HUES48 (cell line): ENCODE results near the gene IGF2BP1.
A peak's percentile ranks its signal among the peaks of the same experiment; 100 is the strongest.
"Not testable (repeated sequence)": the region's sequence is repeated elsewhere in the genome, so short reads cannot be mapped to it uniquely, and the experiment has no call there.

Experiments
- H3K27ac ChIP-seq: one replicate; pipeline ENCODE4 v1.7.0; 2013; ENCODE audit warnings: low read depth, low read length, inconsistent platforms
- H3K27me3 ChIP-seq: 2 replicates; pipeline ENCODE4 v1.6.1; 2013; ENCODE audit warnings: mild to moderate bottlenecking, low read length; ENCODE audit not compliant: control insufficient read depth, insufficient read depth
- H3K36me3 ChIP-seq: 2 replicates; pipeline ENCODE4 v1.6.1; 2013; ENCODE audit warnings: low read length; ENCODE audit not compliant: control insufficient read depth, insufficient read depth
- H3K4me1 ChIP-seq: 2 replicates; pipeline ENCODE4 v1.6.1; 2013; ENCODE audit warnings: mild to moderate bottlenecking, low read length; ENCODE audit not compliant: control insufficient read depth, insufficient read depth
- H3K4me3 ChIP-seq: 2 replicates; pipeline ENCODE4 v1.5.1; 2013; ENCODE audit warnings: mild to moderate bottlenecking, low read depth, low read length
- H3K9ac ChIP-seq: 2 replicates; pipeline ENCODE4 v1.6.1; 2013; ENCODE audit warnings: mild to moderate bottlenecking, low read depth, low read length, moderate library complexity
- H3K9me3 ChIP-seq: 2 replicates; pipeline ENCODE4 v1.6.1; 2013; ENCODE audit warnings: low read length; ENCODE audit not compliant: control insufficient read depth, insufficient read depth

Gene IGF2BP1

GRCh38 chr17:49021768-49022103 is 24.6 kb downstream of the IGF2BP1 start:
- peak overlapping the region; percentile 95 for H3K27ac ChIP-seq
- H3K9me3 ChIP-seq, result no peaks in the 10 kb centered on the region
- H3K4me1 ChIP-seq, result peaks cover 60% of the 10 kb centered on the region
- peak overlapping the region; percentile 48 for H3K4me3 ChIP-seq
- no peaks in the 10 kb centered on the region for H3K27me3 ChIP-seq
- H3K36me3 ChIP-seq, result peaks cover 51% of the 10 kb centered on the region
- H3K9ac ChIP-seq, result peak overlapping the region; percentile 76

DNA sequence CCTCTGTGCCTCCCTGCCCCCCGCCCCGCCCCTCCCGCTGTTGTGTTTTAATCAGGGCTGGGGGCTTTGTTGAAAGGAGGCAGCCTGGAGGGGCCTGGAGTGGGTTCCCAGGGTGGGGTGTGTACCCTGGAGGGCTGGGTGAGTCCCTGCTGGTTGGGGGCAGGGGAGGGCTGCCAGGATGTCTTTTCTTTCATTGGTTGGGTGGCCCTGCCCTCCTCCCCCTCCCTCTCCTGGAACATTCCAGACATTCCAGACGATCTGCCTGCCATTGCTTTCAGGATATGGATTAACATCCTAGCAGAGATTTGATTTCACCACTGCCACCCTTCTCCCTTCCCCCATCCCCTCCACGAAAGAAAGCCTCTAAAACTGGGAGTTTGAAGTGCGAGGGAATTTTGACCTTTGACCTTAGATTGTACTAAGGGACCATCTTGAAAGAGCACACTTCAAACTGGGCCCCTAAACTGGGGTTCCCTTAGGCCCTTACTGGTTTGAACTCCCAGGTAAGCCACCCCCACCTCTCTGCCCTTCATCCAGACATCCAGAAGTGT is 25.3 kb downstream of the IGF2BP1 start:
- peak overlapping the region; percentile 48 for H3K4me3 ChIP-seq
- peak overlapping the region; percentile 76 for H3K9ac ChIP-seq
- H3K27me3 ChIP-seq, result no peaks in the 10 kb centered on the region
- peaks cover 51% of the 10 kb centered on the region for H3K36me3 ChIP-seq
- peaks cover 54% of the 10 kb centered on the region for H3K4me1 ChIP-seq
- no peaks in the 10 kb centered on the region for H3K9me3 ChIP-seq
- peak overlapping the region; percentile 95 for H3K27ac ChIP-seq

- H3K27me3 ChIP-seq, result no peaks in the 10 kb centered on the region
- no peak overlapping the region for H3K9ac ChIP-seq
- H3K4me3 ChIP-seq, result no peak overlapping the region
- H3K9me3 ChIP-seq, result no peaks in the 10 kb centered on the region
- peaks cover 56% of the 10 kb centered on the region for H3K36me3 ChIP-seq
- no peak overlapping the region for H3K27ac ChIP-seq
- peaks cover 42% of the 10 kb centered on the region for H3K4me1 ChIP-seq
Measured at GRCh38 chr17:49024523-49024922, 27.3 kb downstream of the IGF2BP1 start.

DNA sequence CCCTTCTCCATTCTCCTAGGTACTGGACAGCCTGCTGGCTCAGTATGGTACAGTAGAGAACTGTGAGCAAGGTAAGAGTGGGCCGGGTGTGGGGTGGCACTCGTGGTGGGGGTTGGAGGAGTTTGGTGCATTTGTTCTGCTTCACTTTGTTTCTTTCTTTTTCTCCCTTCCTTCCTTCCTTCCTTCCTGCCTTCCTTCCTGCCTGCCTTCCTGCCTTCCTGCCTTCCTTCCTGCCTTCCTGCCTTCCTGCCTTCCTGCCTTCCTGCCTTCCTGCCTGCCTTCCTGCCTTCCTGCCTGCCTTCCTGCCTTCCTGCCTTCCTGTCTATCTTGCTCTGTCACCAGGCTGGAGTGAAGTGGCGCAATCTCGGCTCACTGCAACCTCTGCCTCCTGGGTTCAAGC is 29.3 kb downstream of the IGF2BP1 start:
- not testable (repeated sequence) for H3K27me3 ChIP-seq, H3K9me3 ChIP-seq, H3K9ac ChIP-seq, H3K4me3 ChIP-seq, H3K27ac ChIP-seq
- Histone ChIP-seq H3K4me1 (peaks cover 27% of the 10 kb centered on the region), H3K36me3 (peaks cover 73% of the 10 kb centered on the region)

DNA sequence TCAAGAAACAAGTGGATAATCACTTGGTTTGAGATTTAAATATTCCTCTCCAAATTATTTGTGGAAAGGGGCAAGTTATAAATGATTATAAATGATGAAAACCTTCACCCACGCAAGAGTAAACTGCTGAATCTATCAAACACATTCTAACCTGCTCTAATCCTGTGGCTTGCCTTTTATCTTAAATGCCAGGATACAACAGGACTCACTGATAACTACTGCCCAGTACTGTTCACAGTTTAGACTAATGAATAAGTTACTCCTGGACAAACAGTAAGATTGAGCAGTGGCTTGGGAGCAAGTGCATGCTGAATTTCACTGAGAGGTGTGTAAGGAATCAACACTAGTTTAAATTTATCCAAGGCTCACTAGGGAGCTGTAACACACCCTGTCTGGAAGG is 31.1 kb downstream of the IGF2BP1 start:
- H3K27ac ChIP-seq, result peak overlapping the region; percentile 12
- H3K36me3 ChIP-seq, result peaks cover 76% of the 10 kb centered on the region
- no peaks in the 10 kb centered on the region for H3K27me3 ChIP-seq
- no peaks in the 10 kb centered on the region for H3K9me3 ChIP-seq
- H3K4me3 ChIP-seq, result no peak overlapping the region
- H3K9ac ChIP-seq, result no peak overlapping the region
- H3K4me1 ChIP-seq, result peaks cover 20% of the 10 kb centered on the region

GRCh38 chr17:49029801-49030200 is 32.6 kb downstream of the IGF2BP1 start:
- no peaks in the 10 kb centered on the region for H3K27me3 ChIP-seq
- H3K36me3 ChIP-seq, result peaks cover 80% of the 10 kb centered on the region

GRCh38 chr17:49031965-49032928 is 35.1 kb downstream of the IGF2BP1 start:
- H3K9ac ChIP-seq, result no peak overlapping the region
- peak overlapping the region; percentile 74 for H3K27ac ChIP-seq
- H3K27me3 ChIP-seq, result no peaks in the 10 kb centered on the region
- peaks cover 77% of the 10 kb centered on the region for H3K36me3 ChIP-seq
- peaks cover 12% of the 10 kb centered on the region for H3K4me1 ChIP-seq
- H3K9me3 ChIP-seq, result no peaks in the 10 kb centered on the region
- H3K4me3 ChIP-seq, result no peak overlapping the region

More at GRCh38 chr17:49029801-49030200, 32.6 kb downstream of the IGF2BP1 start:
- Histone ChIP-seq H3K4me3 (no peak overlapping the region), H3K9me3 (no peaks in the 10 kb centered on the region), H3K27ac (no peak overlapping the region), H3K9ac (no peak overlapping the region), H3K4me1 (peaks cover 6% of the 10 kb centered on the region)

DNA sequence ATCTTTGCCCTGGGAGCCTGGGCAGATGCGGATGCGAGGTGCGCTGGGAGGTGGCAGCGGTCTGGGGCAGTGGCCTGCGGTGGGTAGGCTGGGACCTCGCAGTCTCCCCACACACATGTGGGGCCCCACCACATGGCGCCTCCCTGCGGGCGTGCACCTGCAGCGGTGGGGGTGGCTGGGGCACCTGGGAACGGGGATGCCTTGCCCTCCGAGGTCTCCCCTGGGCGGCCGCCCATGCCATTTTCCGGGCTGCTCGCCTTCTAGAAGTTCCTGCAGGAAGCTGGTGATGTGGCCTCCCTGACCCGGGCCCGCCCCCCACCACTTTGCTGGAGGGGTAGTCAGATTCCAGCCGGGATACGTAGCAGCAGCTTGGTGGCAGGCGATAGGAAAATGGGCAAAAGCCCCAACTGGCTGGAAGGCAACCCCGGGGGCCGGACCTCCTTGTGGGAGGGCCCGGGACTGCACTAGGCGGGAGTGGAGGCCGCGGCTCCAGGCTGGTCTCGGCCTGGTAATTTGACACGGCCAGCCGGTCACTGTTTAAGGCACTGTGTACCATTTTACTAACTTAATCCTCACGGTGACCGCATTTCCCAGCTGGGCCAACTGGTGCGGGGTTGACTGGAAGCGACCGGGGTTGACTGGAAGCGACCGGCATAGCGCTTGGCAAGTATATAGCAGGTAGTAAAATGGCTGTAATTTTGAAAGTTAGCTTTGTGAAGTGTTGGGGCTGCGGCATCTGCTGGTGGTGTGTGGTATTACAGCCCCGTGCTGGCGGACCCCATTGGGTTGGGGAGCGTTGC is 38.5 kb downstream of the IGF2BP1 start:
- Histone ChIP-seq H3K9me3 (no peaks in the 10 kb centered on the region), H3K27ac (peak overlapping the region; percentile 38), H3K27me3 (no peaks in the 10 kb centered on the region), H3K4me3 (no peak overlapping the region), H3K36me3 (peaks cover 78% of the 10 kb centered on the region), H3K4me1 (peaks cover 12% of the 10 kb centered on the region), H3K9ac (no peak overlapping the region)

- Histone ChIP-seq H3K9ac (no peak overlapping the region), H3K4me1 (peaks cover 12% of the 10 kb centered on the region), H3K36me3 (peaks cover 78% of the 10 kb centered on the region), H3K27ac (no peak overlapping the region), H3K9me3 (no peaks in the 10 kb centered on the region), H3K4me3 (no peak overlapping the region), H3K27me3 (no peaks in the 10 kb centered on the region)
Measured at GRCh38 chr17:49036270-49036626, 39.1 kb downstream of the IGF2BP1 start.

DNA sequence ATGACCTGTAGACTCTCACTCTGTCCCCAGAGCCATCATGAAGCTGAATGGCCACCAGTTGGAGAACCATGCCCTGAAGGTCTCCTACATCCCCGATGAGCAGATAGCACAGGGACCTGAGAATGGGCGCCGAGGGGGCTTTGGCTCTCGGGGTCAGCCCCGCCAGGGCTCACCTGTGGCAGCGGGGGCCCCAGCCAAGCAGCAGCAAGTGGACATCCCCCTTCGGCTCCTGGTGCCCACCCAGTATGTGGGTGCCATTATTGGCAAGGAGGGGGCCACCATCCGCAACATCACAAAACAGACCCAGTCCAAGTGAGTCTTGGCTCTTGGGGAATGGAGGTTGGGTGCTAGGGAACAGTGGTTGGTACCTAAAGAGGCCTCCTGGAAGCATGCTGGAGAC is 41.0 kb downstream of the IGF2BP1 start:
- Histone ChIP-seq H3K4me3 (no peak overlapping the region), H3K27me3 (no peaks in the 10 kb centered on the region), H3K9ac (no peak overlapping the region), H3K36me3 (peaks cover 88% of the 10 kb centered on the region), H3K27ac (no peak overlapping the region), H3K4me1 (peaks cover 6% of the 10 kb centered on the region), H3K9me3 (no peaks in the 10 kb centered on the region)

- no peak overlapping the region for H3K27ac ChIP-seq
- no peaks in the 10 kb centered on the region for H3K9me3 ChIP-seq
- H3K27me3 ChIP-seq, result no peaks in the 10 kb centered on the region
- no peak overlapping the region for H3K9ac ChIP-seq
- no peak overlapping the region for H3K4me3 ChIP-seq
- H3K4me1 ChIP-seq, result peaks cover 6% of the 10 kb centered on the region
- peaks cover 89% of the 10 kb centered on the region for H3K36me3 ChIP-seq
Measured at GRCh38 chr17:49038544-49038943, 41.4 kb downstream of the IGF2BP1 start.
